Neural crest cell (in vitro differentiated cells): ENCODE data around the gene PTPRO. TPM values are rescaled to one million over a fixed set of nuclear protein-coding genes. Genes with fewer than 3 reads are reported as not detected.

Source experiments
- DNase-seq: peaks from one replicate; pipeline ENCODE4 v3.0.0; 2021; ENCODE audit warnings: low read depth, mixed read lengths, low spot score
- H3K27ac Mint-ChIP-seq: one replicate; pipeline ENCODE4 v1.8.0; 2021; ENCODE audit warnings: mild to moderate bottlenecking, mixed read lengths; ENCODE audit not compliant: unreplicated experiment
- H3K27me3 Mint-ChIP-seq: 2 replicates; pipeline ENCODE4 v1.8.0; 2021; ENCODE audit warnings: low read depth, mild to moderate bottlenecking, mixed read lengths
- H3K36me3 Mint-ChIP-seq: 2 replicates; pipeline ENCODE4 v1.8.0; 2021; ENCODE audit warnings: low read depth, mild to moderate bottlenecking, mixed read lengths
- H3K4me1 Mint-ChIP-seq: 2 replicates; pipeline ENCODE4 v1.8.0; 2021; ENCODE audit warnings: mixed read lengths
- H3K4me3 Mint-ChIP-seq: one replicate; pipeline ENCODE4 v1.8.0; 2021; ENCODE audit warnings: mild to moderate bottlenecking, mixed read lengths
- H3K9me3 Mint-ChIP-seq: 2 replicates; pipeline ENCODE4 v1.8.0; 2021; ENCODE audit warnings: mixed read lengths
- total RNA-seq: library from RNA; stranded (reverse); gene quantifications from 2 replicates; pipeline ENCODE4 v1.2.1, GENCODE V29; 2021
- TF ChIP-seq, protein P1 (sequence below): fragments of 200-600 bp; sonication (generic); conservative IDR thresholded peaks from 2 replicates; pipeline ENCODE4 v1.5.0; 2021; ENCODE audit warnings: antibody characterized with exemption, mild to moderate bottlenecking

The PTPRO gene
- total RNA-seq, 1 donor from 2014 or later = 3.1 TPM

- DNase-seq = no peak
- Mint-ChIP-seq H3K4me3 (peak overlapping the region; percentile 17), H3K9me3 (no peaks in the 10 kb centered on the region), H3K27me3 (peaks cover 4% of the 10 kb centered on the region), H3K36me3 (no peaks in the 10 kb centered on the region), H3K27ac (no peak overlapping the region), H3K4me1 (peaks cover 11% of the 10 kb centered on the region)
- TF ChIP-seq, protein P1, sequence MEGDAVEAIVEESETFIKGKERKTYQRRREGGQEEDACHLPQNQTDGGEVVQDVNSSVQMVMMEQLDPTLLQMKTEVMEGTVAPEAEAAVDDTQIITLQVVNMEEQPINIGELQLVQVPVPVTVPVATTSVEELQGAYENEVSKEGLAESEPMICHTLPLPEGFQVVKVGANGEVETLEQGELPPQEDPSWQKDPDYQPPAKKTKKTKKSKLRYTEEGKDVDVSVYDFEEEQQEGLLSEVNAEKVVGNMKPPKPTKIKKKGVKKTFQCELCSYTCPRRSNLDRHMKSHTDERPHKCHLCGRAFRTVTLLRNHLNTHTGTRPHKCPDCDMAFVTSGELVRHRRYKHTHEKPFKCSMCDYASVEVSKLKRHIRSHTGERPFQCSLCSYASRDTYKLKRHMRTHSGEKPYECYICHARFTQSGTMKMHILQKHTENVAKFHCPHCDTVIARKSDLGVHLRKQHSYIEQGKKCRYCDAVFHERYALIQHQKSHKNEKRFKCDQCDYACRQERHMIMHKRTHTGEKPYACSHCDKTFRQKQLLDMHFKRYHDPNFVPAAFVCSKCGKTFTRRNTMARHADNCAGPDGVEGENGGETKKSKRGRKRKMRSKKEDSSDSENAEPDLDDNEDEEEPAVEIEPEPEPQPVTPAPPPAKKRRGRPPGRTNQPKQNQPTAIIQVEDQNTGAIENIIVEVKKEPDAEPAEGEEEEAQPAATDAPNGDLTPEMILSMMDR = no peak
Observed at GRCh38 chr12:15589328-15590032, 267.2 kb downstream of the PTPRO start.

- peak overlapping the region; percentile 17 for H3K4me3 Mint-ChIP-seq
- no peak overlapping the region for H3K27ac Mint-ChIP-seq
- H3K9me3 Mint-ChIP-seq = no peaks in the 10 kb centered on the region
- TF ChIP-seq, protein P1 = peak; percentile 99
- DNase-seq = peak; percentile 39
- peaks cover 10% of the 10 kb centered on the region for H3K4me1 Mint-ChIP-seq
- peaks cover 4% of the 10 kb centered on the region for H3K27me3 Mint-ChIP-seq
- no peaks in the 10 kb centered on the region for H3K36me3 Mint-ChIP-seq
Observed at GRCh38 chr12:15590180-15590826, 268.0 kb downstream of the PTPRO start.

GRCh38 chr12:15591811-15592210 is 269.5 kb downstream of the PTPRO start:
- H3K4me1 Mint-ChIP-seq = peaks cover 23% of the 10 kb centered on the region
- no peak overlapping the region for H3K27ac Mint-ChIP-seq
- TF ChIP-seq, protein P1 = no peak
- no peaks in the 10 kb centered on the region for H3K9me3 Mint-ChIP-seq
- DNase-seq = no peak
- no peak overlapping the region for H3K4me3 Mint-ChIP-seq
- H3K36me3 Mint-ChIP-seq = no peaks in the 10 kb centered on the region
- H3K27me3 Mint-ChIP-seq = peaks cover 4% of the 10 kb centered on the region

GRCh38 chr12:15592934-15593333 is 270.6 kb downstream of the PTPRO start:
- H3K27me3 Mint-ChIP-seq = peaks cover 4% of the 10 kb centered on the region
- H3K27ac Mint-ChIP-seq = no peak overlapping the region
- no peak for DNase-seq
- H3K9me3 Mint-ChIP-seq = no peaks in the 10 kb centered on the region
- peaks cover 24% of the 10 kb centered on the region for H3K4me1 Mint-ChIP-seq
- TF ChIP-seq, protein P1 = no peak
- H3K4me3 Mint-ChIP-seq = no peak overlapping the region
- H3K36me3 Mint-ChIP-seq = no peaks in the 10 kb centered on the region

- H3K27ac Mint-ChIP-seq = no peak overlapping the region
- H3K4me3 Mint-ChIP-seq = no peak overlapping the region
- no peaks in the 10 kb centered on the region for H3K9me3 Mint-ChIP-seq
- DNase-seq = no peak
- TF ChIP-seq, protein P1 = no peak
- H3K4me1 Mint-ChIP-seq = peaks cover 18% of the 10 kb centered on the region
- H3K36me3 Mint-ChIP-seq = no peaks in the 10 kb centered on the region
- H3K27me3 Mint-ChIP-seq = no peaks in the 10 kb centered on the region
Observed at GRCh38 chr12:15596174-15596573, 273.9 kb downstream of the PTPRO start.
